IPS DF 4.7 (cell line): ENCODE data around the gene C11orf86.
"Not testable (repeated sequence)": the region's sequence is repeated elsewhere in the genome, so short reads cannot be mapped to it uniquely, and the experiment has no call there.

Experiments
- DNase-seq: peaks from one replicate; pipeline ENCODE4 v3.0.0-alpha.2; 2013; ENCODE audit warnings: low spot score; ENCODE audit errors: extremely low read depth

The C11orf86 gene

GRCh38 chr11:66974724-66975404, at the start of gene C11orf86:
TSS of gene C11orf86 (plus strand) at chr11:66975304. CDS start at chr11:66975363, 59 bp downstream.
- no peak for DNase-seq

GRCh38 chr11:66929753-66930152, 45.4 kb upstream of the C11orf86 start:
- DNase-seq = no peak

- DNase-seq = no peak
These were observed 42.6 kb upstream of the C11orf86 start for GRCh38 chr11:66932543-66932942.

GRCh38 chr11:66933531-66933930, 41.6 kb upstream of the C11orf86 start:
- no peak for DNase-seq

- DNase-seq = no peak
These were observed 39.9 kb upstream of the C11orf86 start for GRCh38 chr11:66934950-66935779.

DNA sequence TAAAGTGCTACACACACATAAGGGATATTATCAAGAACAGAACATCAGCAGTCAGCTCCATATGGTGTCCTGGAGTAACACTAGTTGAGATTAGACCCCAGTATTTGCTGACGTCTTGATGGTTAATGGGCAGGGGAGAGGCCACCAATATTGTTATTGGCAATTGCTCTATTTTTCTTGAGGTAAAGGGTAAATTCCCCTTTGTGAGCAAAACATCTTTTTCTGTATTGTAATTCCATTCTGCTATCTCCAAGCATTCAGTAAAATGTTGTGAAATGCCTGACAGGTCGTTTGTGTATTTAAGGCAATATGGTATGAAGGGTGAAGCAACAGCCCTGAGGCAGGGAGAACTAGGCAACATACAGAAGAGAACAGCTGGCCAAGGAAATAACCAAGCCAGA, 38.8 kb upstream of the C11orf86 start:
- no peak for DNase-seq

DNA sequence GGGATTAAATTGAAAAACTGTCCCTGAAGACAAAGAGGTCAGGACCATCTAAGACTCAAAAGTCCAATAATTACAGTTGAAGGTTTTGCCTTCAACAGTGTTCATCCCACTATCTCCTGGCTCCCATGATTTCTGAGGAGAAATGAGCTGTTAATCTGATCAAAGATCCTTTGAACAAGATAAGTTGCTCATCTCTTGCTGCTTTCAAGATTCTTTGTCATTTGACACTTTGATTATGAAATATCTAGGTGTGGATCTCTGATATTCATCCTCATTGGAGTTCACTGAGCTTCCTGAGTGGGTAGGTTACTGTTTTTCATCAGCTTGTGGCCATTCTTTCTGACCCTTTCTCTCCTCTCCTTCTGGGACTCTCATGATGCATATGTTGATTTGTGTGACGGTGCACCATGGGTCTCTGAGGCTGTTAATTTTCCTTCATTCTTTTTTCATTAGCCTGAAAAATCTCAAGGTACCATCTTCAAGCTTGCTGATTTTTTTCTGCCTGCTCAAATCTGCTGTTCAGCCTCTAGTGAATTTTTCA, 37.8 kb upstream of the C11orf86 start:
- DNase-seq = no peak

GRCh38 chr11:66938582-66939135, 36.4 kb upstream of the C11orf86 start:
- no peak for DNase-seq

- DNase-seq = no peak
These were observed 25.0 kb upstream of the C11orf86 start for GRCh38 chr11:66950112-66950535.

- no peak for DNase-seq
These were observed 24.0 kb upstream of the C11orf86 start for GRCh38 chr11:66951135-66951534.

- DNase-seq = no peak
These were observed 23.2 kb upstream of the C11orf86 start for GRCh38 chr11:66951927-66952337.

GRCh38 chr11:66953081-66953833, 21.8 kb upstream of the C11orf86 start:
- DNase-seq = no peak

DNA sequence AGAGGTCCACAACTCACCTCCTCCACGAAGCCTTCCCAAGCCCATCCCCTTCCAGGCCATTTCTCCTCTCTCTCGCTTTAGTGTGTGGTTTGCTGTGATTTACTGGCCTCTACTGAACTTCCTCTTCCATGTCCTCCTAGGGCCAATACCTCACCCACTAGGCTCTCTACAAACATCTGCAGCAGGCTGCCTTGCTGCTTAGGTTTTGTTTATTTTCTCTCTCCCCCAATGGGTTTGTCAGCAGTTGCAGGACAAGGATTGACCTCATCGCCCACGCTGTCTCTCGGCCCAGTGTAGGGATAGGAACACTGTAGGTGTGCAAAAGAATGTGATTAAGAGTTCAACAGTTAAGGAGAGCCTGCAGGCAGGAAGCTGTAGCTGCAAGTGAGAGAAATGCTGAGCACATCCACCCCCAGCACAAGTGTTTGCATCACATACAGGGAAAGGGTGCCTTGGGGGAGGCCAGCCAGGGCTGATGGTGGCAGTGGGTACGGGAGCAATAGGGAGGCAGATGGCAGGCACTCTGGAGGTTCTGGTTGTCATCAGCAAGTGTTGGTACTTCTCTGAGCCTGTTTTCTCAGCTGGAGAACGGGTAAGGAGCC, 18.3 kb upstream of the C11orf86 start:
- no peak for DNase-seq

- DNase-seq = no peak
These were observed 17.2 kb upstream of the C11orf86 start for GRCh38 chr11:66957971-66958231.

GRCh38 chr11:66958232-66958955, 16.7 kb upstream of the C11orf86 start, which contains the start of gene PC:
TSS of gene PC (minus strand) at chr11:66958383. CDS start at chr11:66872159, 86,224 bp downstream.
- DNase-seq = peak; percentile 97

GRCh38 chr11:66958956-66959274, 16.2 kb upstream of the C11orf86 start:
- DNase-seq = no peak

DNA sequence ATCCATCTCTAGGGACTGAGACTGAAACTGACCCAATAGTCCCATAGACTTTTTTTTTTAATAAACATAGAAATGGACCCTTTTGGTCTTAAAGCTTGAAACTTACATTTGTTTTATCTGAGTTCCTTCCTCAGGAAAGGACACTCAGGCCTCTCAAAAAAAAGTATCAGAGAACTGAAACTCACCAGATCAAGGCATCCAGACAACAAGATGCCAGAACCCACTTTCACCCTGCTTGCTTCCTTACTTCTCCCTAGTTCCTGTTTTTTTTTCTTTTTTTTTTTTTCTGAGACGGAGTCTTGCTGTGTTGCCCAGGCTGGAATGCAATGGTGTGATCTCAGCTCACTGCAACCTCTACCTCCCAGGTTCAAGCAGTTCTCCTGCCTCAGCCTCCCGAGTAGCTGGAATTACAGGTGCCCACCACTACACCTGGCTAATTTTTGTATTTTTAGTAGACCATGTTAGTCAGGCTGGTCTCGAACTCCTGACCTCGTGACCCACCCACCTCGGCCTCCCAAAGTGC, 13.4 kb upstream of the C11orf86 start:
- DNase-seq = not testable (repeated sequence)

GRCh38 chr11:66962247-66962646, 12.9 kb upstream of the C11orf86 start:
- no peak for DNase-seq

GRCh38 chr11:66962801-66963200, 12.3 kb upstream of the C11orf86 start:
- DNase-seq = no peak

DNA sequence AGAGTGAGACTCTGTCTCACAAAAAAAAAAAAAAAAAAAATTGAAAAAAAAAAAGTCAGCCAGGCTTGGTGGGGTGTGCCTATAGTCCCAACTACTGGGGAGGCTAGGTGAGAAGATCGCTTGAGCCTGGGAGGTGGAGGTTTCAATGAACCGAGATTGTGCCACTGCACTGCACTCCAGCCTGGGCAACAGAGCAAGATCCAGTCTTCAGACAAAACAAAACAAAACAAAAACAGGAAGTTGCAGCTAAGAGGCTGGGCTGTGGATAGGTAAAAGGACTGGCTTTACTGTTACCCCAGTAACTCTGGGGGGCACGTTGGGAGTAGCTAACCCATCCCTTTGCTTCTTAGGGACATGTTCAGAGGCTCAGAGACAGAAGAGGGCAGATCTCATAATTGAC, 10.6 kb upstream of the C11orf86 start:
- no peak for DNase-seq
